ENCODE results near the gene RAD54L2. TPM values are rescaled to one million over a fixed set of nuclear protein-coding genes. Genes with fewer than 3 reads are reported as not detected.
"Not testable (repeated sequence)": the region's sequence is repeated elsewhere in the genome, so short reads cannot be mapped to it uniquely, and the experiment has no call there.

RAD54L2 gene
- total RNA-seq, 1 experiment from 2014 or later = 23.6 TPM

- no peak for TF ChIP-seq CTCF (IDR thresholded peaks at IDR 0.05; ENCODE audit: unreplicated experiment)
- H3K9me3 Mint-ChIP-seq (ENCODE audit: low read depth, unreplicated experiment) = no peaks in the 10 kb centered on the region
- H3K27me3 Mint-ChIP-seq (ENCODE audit: unreplicated experiment) = peaks cover 12% of the 10 kb centered on the region
- H3K27ac Mint-ChIP-seq (ENCODE audit: unreplicated experiment) = peak overlapping the region; percentile 27
- H3K4me3 Mint-ChIP-seq (ENCODE audit: low read depth, unreplicated experiment) = peak overlapping the region; percentile 79
- peaks cover 27% of the 10 kb centered on the region for H3K36me3 Mint-ChIP-seq (ENCODE audit: insufficient read depth, unreplicated experiment)
- DNase-seq = no peak
- CTCF ChIA-PET = interaction anchor here (0.6 to 1.5 kb wide), 2 partner anchors 9 to 36 kb away, joined by 4 to 5 read pairs; no protein-coding TSS in a partner anchor
- BruUV-seq (replicated peaks) = no TSS peak
- peaks cover 16% of the 10 kb centered on the region for H3K4me1 Mint-ChIP-seq (ENCODE audit: low read depth, unreplicated experiment)
- intact Hi-C loops (cut with micrococcal nuclease; ENCODE audit: unreplicated experiment) = no loop called here
Measured at GRCh38 chr3:51538115-51538458, 432 bp upstream of the RAD54L2 start.

GRCh38 chr3:51539291-51539941, 897 bp downstream of the RAD54L2 start:
- no peaks in the 10 kb centered on the region for H3K9me3 Mint-ChIP-seq (ENCODE audit: low read depth, unreplicated experiment)
- H3K4me3 Mint-ChIP-seq (ENCODE audit: low read depth, unreplicated experiment) = peak overlapping the region; percentile 79
- peak; percentile 18 for DNase-seq
- intact Hi-C loops (cut with micrococcal nuclease; ENCODE audit: unreplicated experiment) = no loop called here
- peaks cover 16% of the 10 kb centered on the region for H3K4me1 Mint-ChIP-seq (ENCODE audit: low read depth, unreplicated experiment)
- no TSS peak for BruUV-seq (replicated peaks)
- peak overlapping the region; percentile 54 for H3K27ac Mint-ChIP-seq (ENCODE audit: unreplicated experiment)
- CTCF ChIA-PET = interaction anchor here (1.0 kb wide), 1 partner anchor 11 kb away, joined by 3 read pairs; no protein-coding TSS in a partner anchor
- no peak for TF ChIP-seq CTCF (IDR thresholded peaks at IDR 0.05; ENCODE audit: unreplicated experiment)
- H3K36me3 Mint-ChIP-seq (ENCODE audit: insufficient read depth, unreplicated experiment) = peaks cover 27% of the 10 kb centered on the region
- H3K27me3 Mint-ChIP-seq (ENCODE audit: unreplicated experiment) = no peaks in the 10 kb centered on the region

- intact Hi-C loops (cut with micrococcal nuclease; ENCODE audit: unreplicated experiment); DNase-seq; H3K4me3 Mint-ChIP-seq (ENCODE audit: low read depth, unreplicated experiment); CTCF ChIA-PET; H3K27me3 Mint-ChIP-seq (ENCODE audit: unreplicated experiment); H3K27ac Mint-ChIP-seq (ENCODE audit: unreplicated experiment); H3K9me3 Mint-ChIP-seq (ENCODE audit: low read depth, unreplicated experiment); BruUV-seq (replicated peaks): not testable (repeated sequence)
- H3K36me3 Mint-ChIP-seq (ENCODE audit: insufficient read depth, unreplicated experiment) = peaks cover 26% of the 10 kb centered on the region
- H3K4me1 Mint-ChIP-seq (ENCODE audit: low read depth, unreplicated experiment) = peaks cover 16% of the 10 kb centered on the region
Measured at GRCh38 chr3:51542596-51542995, 4.1 kb downstream of the RAD54L2 start.

- CTCF ChIA-PET = no interaction called here
- Mint-ChIP-seq H3K4me3 (ENCODE audit: low read depth, unreplicated experiment) (no peak overlapping the region), H3K9me3 (ENCODE audit: low read depth, unreplicated experiment) (no peaks in the 10 kb centered on the region), H3K4me1 (ENCODE audit: low read depth, unreplicated experiment) (peaks cover 14% of the 10 kb centered on the region), H3K36me3 (ENCODE audit: insufficient read depth, unreplicated experiment) (peaks cover 10% of the 10 kb centered on the region), H3K27me3 (ENCODE audit: unreplicated experiment) (no peaks in the 10 kb centered on the region), H3K27ac (ENCODE audit: unreplicated experiment) (no peak overlapping the region)
- TF ChIP-seq CTCF (IDR thresholded peaks at IDR 0.05; ENCODE audit: unreplicated experiment) = no peak
- intact Hi-C loops (cut with micrococcal nuclease; ENCODE audit: unreplicated experiment) = no loop called here
- BruUV-seq (replicated peaks) = no TSS peak
- DNase-seq = no peak
Measured at GRCh38 chr3:51544011-51544775, 5.7 kb downstream of the RAD54L2 start.

All from Calu3 (cell line).